Erythroblast (primary cell): ENCODE measurements around the gene WFDC10B.
"Not testable (repeated sequence)": the region's sequence is repeated elsewhere in the genome, so short reads cannot be mapped to it uniquely, and the experiment has no call there.

Experiments used
- DNase-seq, 2 experiments: peaks; one replicate each; lab custom pipeline; 2025; lab: John Stamatoyannopoulos, UW
- GATA1 ChIP-seq: IDR thresholded peaks from 2 replicates; pipeline ENCODE4 v1.6.1; 2011; ENCODE audit warnings: low read depth, mild to moderate bottlenecking, control low read depth, low read length, moderate library complexity
- POLR2A ChIP-seq: IDR thresholded peaks from 2 replicates; pipeline ENCODE4 v1.6.1; 2011; ENCODE audit warnings: mild to moderate bottlenecking, low read length

WFDC10B gene

DNA sequence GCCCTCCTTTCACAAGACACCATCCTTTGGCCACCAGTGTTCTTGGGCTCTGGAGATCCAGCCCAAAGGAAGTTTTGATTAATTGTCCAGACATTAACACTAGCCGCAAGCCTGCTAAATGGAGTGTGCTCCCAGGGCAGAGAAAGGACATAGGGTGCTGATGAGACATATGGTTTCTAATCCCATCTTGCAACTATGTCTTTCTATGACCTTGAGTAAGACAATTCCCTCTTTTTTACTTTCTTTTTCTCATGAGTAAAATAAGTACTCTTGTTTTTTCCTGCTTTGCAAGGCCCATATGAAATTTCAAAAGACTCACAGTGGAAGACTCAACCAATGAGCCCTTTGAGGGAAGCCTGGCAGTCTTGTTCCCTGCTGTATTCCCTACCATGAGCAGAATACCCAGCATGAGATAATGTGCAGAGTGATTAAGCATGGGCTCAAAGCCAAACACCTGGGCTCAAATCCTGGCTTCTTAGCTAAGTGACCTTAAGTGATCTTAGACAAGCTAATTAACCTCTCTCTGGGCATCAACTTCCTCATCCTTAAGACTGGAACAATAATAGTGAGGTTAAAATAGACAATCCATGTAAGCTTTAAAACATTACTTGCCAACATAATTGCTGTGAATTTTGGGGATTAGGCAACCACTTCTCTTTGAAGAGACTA is at the start of gene WFDC10B:
Gene WFDC10B, minus strand, starts transcription at position 51 of the 669 bp plus-strand sequence. CDS start 19,027 bp downstream, outside the sequence.
- DNase-seq: no peak
- TF ChIP-seq GATA1 (no peak), POLR2A (no peak)

DNA sequence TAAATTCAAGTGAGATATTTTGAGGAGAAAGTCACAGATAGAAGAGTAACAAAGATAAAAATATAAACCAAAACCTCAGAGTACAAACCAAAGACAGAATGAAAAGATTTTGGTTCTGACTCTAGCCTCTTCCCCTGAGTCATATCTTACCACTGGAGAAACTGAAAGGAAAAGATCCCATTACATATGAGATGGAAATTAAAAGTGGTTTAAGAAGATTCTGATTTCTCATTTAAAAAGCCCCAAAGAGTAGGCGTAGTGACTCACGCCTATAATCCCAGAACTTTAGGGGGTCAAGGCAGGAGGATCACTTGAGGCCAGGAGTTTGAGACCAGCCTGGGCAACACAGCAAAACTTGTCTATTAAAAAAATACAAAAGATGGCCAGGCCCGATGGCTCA is 47.9 kb upstream of the WFDC10B start:
- no peak for DNase-seq
- TF ChIP-seq POLR2A: no peak
- no peak for TF ChIP-seq GATA1

DNA sequence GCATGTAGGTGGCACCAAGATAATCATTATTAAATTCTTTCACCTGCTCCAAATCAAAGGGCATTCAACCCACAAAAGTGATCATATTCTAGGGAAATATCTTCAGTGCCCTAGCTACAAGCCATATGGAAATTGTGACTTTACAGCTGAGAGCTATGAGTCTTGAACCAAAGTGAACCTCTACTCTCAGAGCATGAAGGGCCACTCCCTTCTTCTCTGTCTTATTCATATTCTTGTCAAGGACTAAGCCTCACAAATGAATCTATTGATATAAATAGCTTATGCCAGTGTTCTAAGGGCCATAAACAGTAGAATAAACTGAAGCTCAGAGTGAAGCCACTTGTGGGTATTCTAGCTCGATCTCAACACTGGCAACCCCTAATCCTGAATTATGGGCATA is 46.9 kb upstream of the WFDC10B start:
- no peak for DNase-seq
- TF ChIP-seq POLR2A (no peak), GATA1 (no peak)

DNA sequence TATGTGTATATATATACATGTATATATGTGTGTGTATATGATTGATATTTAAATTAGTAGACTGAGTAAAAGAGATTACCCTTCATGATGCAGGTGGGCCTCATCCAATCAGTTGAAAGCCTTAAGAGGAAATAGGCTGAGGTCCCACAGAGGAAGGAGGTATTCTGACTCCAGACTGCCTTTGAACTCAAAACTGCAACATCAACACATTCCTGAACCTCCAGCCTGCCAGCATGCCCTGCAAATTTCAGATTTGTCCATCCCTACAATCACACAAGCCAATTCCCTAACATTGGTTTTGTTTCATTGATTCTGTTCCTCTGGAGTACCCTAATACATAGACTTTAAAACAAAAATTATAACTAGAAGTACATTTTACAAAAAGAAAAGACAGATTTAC is 40.2 kb upstream of the WFDC10B start:
- no peak for DNase-seq
- no peak for TF ChIP-seq GATA1
- TF ChIP-seq POLR2A: no peak

DNA sequence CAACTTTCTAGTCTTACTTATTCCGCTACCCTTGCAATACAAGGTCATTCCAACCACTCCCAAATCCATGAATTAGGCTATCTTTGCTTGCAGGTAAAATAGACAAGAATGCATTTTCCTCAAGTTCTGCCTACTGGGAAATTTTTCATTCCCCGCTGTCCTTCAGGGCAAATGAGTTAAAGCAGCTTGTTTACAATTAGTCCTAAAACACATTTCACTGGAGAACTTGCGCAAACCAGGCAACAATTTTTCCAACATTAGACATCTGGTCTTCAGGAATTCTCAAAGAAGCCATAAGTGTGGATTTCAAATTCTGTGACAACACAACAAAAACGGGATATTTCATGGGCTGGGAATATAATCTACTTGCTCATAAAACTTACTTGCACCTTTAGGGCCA is 37.8 kb upstream of the WFDC10B start:
- TF ChIP-seq POLR2A: no peak
- TF ChIP-seq GATA1: no peak
- no peak for DNase-seq

DNA sequence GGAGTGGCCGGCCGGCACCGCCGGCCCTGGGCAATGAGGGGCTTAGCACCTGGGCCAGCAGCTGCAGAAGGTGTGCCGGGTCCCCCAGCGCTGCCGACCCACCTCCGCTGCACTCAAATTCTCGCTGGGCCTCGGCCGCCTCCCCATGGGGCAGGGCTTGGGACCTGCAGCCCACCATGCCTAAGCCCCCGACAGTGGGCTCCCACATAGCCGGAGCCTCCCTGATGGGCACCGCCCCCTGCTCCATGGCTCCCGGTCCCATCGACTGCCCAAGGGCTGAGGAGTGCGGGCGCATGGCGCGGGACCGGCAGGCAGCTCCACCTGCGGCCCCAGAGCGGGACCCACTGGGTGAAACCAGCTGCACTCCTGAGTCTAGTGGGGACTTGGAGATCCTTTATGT is 31.2 kb upstream of the WFDC10B start:
- DNase-seq: no peak
- TF ChIP-seq GATA1 (no peak), POLR2A (no peak)

DNA sequence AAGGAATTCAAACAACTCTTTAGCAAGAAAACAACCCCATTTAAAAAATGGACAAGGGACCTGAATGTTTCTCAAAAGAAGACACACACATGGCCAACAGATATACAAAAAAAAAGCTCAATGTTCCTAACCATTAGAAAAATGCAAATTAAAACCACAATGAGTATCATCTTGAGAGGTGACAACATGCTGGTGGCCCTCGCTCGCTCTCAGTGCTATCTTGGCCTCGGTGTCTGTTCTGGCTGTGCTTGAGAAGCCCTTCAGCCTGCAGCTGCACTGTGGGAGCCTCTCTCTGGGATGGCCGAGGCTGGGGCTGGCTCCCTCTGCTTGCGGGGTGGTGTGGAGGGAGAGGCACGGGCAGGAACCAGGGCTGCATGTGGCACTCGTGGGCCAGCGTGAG is 30.7 kb upstream of the WFDC10B start:
- no peak for DNase-seq
- TF ChIP-seq GATA1 (no peak), POLR2A (no peak)

DNA sequence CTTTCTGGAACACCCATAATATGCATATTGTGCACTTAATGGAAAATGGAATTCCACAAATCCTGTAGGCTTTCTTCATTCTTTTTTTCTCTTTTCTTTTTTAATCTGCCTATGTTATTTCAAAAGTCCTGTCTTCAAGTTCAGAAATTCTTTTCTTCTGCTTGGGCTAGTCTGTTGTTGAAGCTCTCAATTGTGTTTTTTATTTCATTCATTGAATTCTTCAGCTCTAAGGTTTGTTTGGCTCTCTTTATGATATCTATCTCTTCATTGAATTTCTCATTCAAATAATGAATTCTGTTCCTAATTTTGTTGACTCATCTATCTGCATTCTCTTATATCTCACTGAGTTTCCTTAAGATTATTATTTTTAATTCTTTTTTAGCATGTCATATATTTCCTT is 27.4 kb upstream of the WFDC10B start:
- no peak for TF ChIP-seq GATA1
- no peak for TF ChIP-seq POLR2A
- DNase-seq: no peak

DNA sequence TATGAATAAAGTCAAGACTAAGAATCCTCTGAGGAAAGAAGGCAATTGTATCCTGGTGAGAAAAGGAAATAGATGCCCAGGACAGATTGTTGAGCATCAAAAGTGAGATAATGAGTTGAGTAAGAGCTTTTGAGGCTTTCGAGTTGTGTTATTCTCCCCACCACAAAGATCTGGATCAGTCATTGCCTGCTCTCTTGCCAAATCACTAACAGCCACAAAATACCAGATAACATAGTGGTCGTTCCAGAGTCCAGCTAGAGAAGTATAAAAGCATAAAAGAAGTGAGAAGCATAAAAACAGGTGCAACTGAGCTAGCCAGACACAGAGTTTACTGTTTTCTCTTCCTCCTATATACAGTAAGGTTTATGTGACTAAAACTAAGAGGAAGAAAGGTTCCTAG is 22.2 kb upstream of the WFDC10B start:
- TF ChIP-seq GATA1: no peak
- TF ChIP-seq POLR2A: no peak
- no peak for DNase-seq

DNA sequence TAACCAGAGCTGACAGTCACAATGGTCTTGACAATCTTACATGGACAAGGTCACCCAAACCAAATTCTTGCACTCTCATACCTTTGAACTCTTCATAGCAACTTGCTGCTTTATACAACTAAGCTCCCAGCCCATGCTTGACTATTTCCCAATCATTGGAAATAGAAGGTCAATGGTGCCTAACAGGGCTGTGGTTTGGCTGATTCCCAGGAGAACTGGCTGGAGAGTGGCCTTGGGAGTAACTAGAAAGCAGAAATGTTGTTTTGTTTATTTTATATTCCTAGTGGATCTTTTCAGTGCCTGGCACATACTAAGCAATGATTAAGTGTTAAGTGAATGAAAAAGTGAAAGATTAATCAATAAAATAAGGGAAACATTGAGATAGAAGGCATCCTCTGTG is 20.3 kb upstream of the WFDC10B start:
- no peak for TF ChIP-seq POLR2A
- TF ChIP-seq GATA1: no peak
- no peak for DNase-seq

DNA sequence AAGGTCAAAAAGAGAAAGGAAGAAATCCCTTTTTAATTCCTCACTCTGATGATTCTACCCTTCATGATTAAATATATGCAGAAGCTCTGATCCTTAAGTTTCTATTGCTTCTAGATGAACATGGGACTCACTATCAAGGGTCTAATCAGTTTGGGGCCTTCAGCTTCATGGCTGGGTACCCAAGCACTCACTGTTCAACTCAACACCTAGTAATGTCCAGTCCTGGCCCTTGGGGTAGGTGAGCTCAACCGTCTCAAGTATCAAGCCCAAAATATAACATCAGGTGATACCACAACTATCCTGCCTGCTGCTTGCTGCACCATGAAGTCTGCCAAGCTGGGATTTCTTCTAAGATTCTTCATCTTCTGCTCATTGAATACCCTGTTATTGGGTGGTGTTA is 17.2 kb upstream of the WFDC10B start, which contains the start of gene SPINT4:
Gene SPINT4, plus strand, starts transcription at position 301 of the 400 bp plus-strand sequence. Its CDS starts 21 bp downstream, at position 322.
- no peak for DNase-seq
- TF ChIP-seq POLR2A (no peak), GATA1 (no peak)

DNA sequence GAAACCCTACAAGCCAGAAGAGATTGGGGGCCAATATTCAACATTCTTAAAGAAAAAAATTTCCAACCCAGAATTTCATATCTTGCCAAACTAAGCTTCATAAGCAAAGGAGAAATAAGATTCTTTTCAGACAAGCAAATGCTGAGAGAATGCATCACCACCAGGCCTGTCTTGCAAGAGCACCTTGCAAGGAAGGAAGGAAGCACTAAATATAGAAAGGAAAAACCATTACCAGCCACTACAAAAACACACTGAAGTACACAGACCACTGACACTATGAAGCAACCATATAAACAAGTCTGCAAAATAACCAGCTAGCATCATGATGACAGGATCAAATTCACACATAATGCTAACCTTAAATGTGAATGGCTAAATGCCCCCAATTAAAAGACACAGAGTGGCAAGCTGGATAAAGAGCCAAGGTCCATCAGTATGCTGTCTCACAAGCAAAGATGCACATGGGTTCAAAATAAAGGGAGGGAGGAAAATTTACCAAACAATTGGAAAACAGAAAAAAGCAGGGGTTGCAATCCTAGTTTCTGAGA is 11.4 kb upstream of the WFDC10B start:
- not testable (repeated sequence) for DNase-seq

DNA sequence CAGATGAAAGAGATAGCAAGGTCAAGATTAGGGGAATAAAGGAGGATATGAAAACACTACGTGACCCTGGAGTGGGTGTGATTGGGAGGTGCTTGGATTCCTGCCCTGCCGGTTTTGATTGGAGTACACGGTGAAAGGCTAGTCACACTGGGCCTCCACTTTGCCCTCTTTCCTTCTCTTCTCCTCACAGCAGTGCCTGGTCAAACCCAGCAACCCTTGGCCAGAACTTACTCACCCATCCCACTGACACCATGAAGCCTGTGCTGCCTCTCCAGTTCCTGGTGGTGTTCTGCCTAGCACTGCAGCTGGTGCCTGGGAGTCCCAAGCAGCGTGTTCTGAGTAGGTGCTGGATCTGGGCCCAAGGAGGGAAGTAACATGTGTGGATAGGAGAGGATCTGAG is 2.9 kb downstream of the WFDC10B start, which contains the start of gene WFDC13:
Gene WFDC13, plus strand, starts transcription at position 166 of the 400 bp plus-strand sequence. Its CDS starts 86 bp downstream, at position 252.
- no peak for TF ChIP-seq GATA1
- TF ChIP-seq POLR2A: no peak
- DNase-seq: no peak

DNA sequence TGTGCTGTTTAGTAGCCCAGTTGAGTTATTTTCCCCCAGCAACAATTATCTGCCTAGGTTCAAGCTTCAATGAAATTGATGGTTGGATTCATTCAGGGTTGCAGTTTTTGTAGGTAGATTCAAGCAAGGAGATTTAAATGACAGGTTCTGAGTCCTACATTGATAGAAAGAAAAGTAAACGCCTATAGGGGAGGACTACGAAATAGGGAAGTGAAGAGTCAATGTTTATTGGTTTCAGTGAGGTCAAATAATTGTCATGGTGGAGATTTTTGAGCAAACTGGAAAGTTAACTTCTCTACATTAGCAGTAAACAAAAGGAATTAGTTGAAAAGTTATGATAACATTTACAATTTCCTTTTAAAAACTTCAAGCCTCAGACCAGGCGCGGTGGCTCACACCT is 3.7 kb downstream of the WFDC10B start:
- no peak for TF ChIP-seq GATA1
- TF ChIP-seq POLR2A: no peak
- no peak for DNase-seq

DNA sequence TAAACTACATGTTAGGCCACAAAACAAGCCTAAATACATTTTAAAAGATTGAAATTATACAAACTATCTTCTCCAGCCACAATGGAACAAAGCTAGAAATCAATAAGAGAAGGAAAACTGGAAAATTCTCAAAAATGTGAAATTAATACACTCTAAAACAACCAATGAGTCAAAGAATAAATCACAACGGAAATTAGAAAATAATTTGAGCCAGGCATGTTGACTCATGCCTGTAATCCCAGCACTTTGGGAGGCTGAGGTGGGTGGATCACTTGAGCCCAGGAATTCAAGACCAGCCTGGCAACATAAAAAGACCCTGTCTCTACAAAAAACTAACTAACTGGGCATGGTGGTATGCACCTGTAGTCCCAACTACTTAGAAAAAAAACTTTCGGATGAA is 9.3 kb downstream of the WFDC10B start:
- TF ChIP-seq POLR2A: no peak
- TF ChIP-seq GATA1: no peak
- no peak for DNase-seq

DNA sequence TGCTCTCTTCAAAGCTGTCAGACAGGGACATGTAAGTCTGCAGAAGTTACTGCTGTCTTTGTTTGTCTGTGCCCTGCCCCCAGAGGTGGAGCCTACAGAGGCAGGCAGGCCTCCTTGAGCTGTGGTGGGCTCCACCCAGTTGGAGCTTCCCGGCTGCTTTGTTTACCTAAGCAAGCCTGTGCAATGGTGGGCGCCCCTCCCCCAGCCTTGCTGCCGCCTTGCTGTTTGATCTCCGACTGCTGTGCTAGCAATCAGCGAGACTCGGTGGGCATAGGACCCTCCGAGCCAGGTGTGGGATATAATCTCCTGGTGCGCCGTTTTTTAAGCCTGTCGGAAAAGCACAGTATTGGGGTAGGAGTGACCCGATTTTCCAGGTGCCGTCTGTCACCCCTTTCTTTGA is 11.5 kb downstream of the WFDC10B start:
- DNase-seq: not testable (repeated sequence)
